Liver (tissue), 9 donors: ENCODE results near the gene FZD1. TPM values are rescaled to one million over a fixed set of nuclear protein-coding genes. Genes with fewer than 3 reads are reported as not detected.

Source experiments
- DNase-seq: peaks from one replicate; pipeline ENCODE4 v3.0.0-alpha.2; 2017; ENCODE audit warnings: low spot score
- H3K27ac ChIP-seq, 2 donors: one replicate each; pipeline ENCODE4 v1.7.0; 2013; ENCODE audit warnings: inconsistent platforms in 2 of 2, low read length in 2 of 2, control low read depth in 1 of 2, low read depth in 1 of 2, mild to moderate bottlenecking in 1 of 2
- H3K27me3 ChIP-seq, 4 donors: one replicate each; pipeline versions ENCODE4 v1.6.1 to v1.7.0; 2013; ENCODE audit warnings: low read length in 3 of 4, inconsistent platforms in 1 of 4, mild to moderate bottlenecking in 1 of 4, moderate library complexity in 1 of 4; ENCODE audit not compliant: control insufficient read depth in 4 of 4, insufficient read depth in 4 of 4
- H3K36me3 ChIP-seq, 4 donors: one replicate each; pipeline versions ENCODE4 v1.6.1 to v1.7.0; 2013; ENCODE audit warnings: low read length in 3 of 4, mild to moderate bottlenecking in 3 of 4, low read depth in 1 of 4, moderate library complexity in 1 of 4; ENCODE audit not compliant: control insufficient read depth in 4 of 4, insufficient read depth in 3 of 4
- H3K4me1 ChIP-seq, 4 donors: one replicate each; pipeline versions ENCODE4 v1.6.1 to v1.7.0; 2013; ENCODE audit warnings: low read length in 3 of 4, mild to moderate bottlenecking in 3 of 4, moderate library complexity in 1 of 4; ENCODE audit not compliant: control insufficient read depth in 4 of 4, insufficient read depth in 4 of 4
- H3K4me3 ChIP-seq, 3 donors: one replicate each; pipeline versions ENCODE4 v1.6.1 to v1.7.0; 2013; ENCODE audit warnings: low read length in 3 of 3, control low read depth in 1 of 3, low read depth in 1 of 3, mild to moderate bottlenecking in 1 of 3
- H3K9ac ChIP-seq, 2 donors: one replicate each; pipeline ENCODE4 v1.7.0; 2013; ENCODE audit warnings: low read length in 2 of 2, mild to moderate bottlenecking in 2 of 2, moderate library complexity in 2 of 2, control low read depth in 1 of 2, low read depth in 1 of 2
- H3K9me3 ChIP-seq, 4 donors: one replicate each; pipeline versions ENCODE4 v1.6.1 to v1.7.0; 2013; ENCODE audit warnings: low read length in 3 of 4; ENCODE audit not compliant: control insufficient read depth in 4 of 4
- EGR1 ChIP-seq, 2 donors: IDR thresholded peaks; 2 replicates each; pipeline ENCODE4 v1.6.1; 2016 to 2018; ENCODE audit warnings: antibody characterized with exemption in 2 of 2, low read depth in 2 of 2
- FOXA1 ChIP-seq: IDR thresholded peaks from 2 replicates; pipeline ENCODE4 v1.6.1; 2016; ENCODE audit warnings: antibody characterized with exemption
- FOXA2 ChIP-seq: IDR thresholded peaks from 2 replicates; pipeline ENCODE4 v1.6.1; 2016; ENCODE audit warnings: antibody characterized with exemption
- GABPA ChIP-seq, 2 donors: IDR thresholded peaks in 1 of 2; conservative IDR thresholded peaks in 1 of 2; 2 replicates each; pipeline ENCODE4 v1.6.1; 2016; ENCODE audit warnings: antibody characterized with exemption in 2 of 2, mild to moderate bottlenecking in 1 of 2, moderate library complexity in 1 of 2
- HNF4A ChIP-seq, 2 donors: conservative IDR thresholded peaks; 2 replicates each; pipeline ENCODE4 v1.6.1; 2016; ENCODE audit warnings: antibody characterized with exemption in 2 of 2, mild to moderate bottlenecking in 2 of 2
- HNF4G ChIP-seq: IDR thresholded peaks from 2 replicates; pipeline ENCODE4 v1.6.1; 2016; ENCODE audit warnings: antibody characterized with exemption
- JUND ChIP-seq, 2 donors: IDR thresholded peaks; 2 replicates each; pipeline ENCODE4 v1.6.1; 2016; ENCODE audit warnings: antibody characterized with exemption in 2 of 2
- NR2F2 ChIP-seq: IDR thresholded peaks from 2 replicates; pipeline ENCODE4 v1.6.1; 2016; ENCODE audit warnings: antibody characterized with exemption
- RAD21 ChIP-seq, 2 donors: IDR thresholded peaks; 2 replicates each; pipeline ENCODE4 v1.6.1; 2016; ENCODE audit warnings: antibody characterized with exemption in 2 of 2, mild to moderate bottlenecking in 2 of 2
- RXRA ChIP-seq, 2 donors: IDR thresholded peaks; 2 replicates each; pipeline ENCODE4 v1.6.1; 2017 to 2018; ENCODE audit warnings: antibody characterized with exemption in 2 of 2, mild to moderate bottlenecking in 1 of 2
- SP1 ChIP-seq: IDR thresholded peaks from 2 replicates; pipeline ENCODE4 v1.6.1; 2018; ENCODE audit warnings: antibody characterized with exemption, mild to moderate bottlenecking
- TAF1 ChIP-seq: conservative IDR thresholded peaks from 2 replicates; pipeline ENCODE4 v1.6.1; 2016; ENCODE audit warnings: antibody characterized with exemption, mild to moderate bottlenecking
- WGBS: extraction: QIAGEN DNeasy Blood & Tissue Kit; methylation state at CpG from one replicate; pipeline ENCODE4 v1.1.7; 2013; 5-methylcytosine and 5-hydroxymethylcytosine counted together
- polyA plus RNA-seq, 2 donors: library from polyadenylated mRNA; stranded (reverse) in 1 of 2; unstranded in 1 of 2; fragments of 200-250 nt in 1 of 2; fragments of >200 nt in 1 of 2; fragmentation: Nextera tagmentation in 1 of 2; extraction: Ambion mirVana in 1 of 2; gene quantifications; one replicate each; pipeline versions ENCODE4 v1.2.1 to v1.2.3, GENCODE V29; 2013 to 2015
- total RNA-seq, 2 donors: library from RNA; depleted of rRNA; stranded (reverse); fragments of >200 nt; gene quantifications; one replicate each; pipeline ENCODE4 v1.2.3, GENCODE V29; 2014
- TF ChIP-seq, protein P1 (sequence below): fragments of 150-350 bp; IDR thresholded peaks from 2 replicates; pipeline ENCODE4 v1.5.1; 2017; ENCODE audit warnings: improper control_type of control experiment, low read depth, low read length; ENCODE audit not compliant: missing input control
- TF ChIP-seq, protein P2 (sequence below): IDR thresholded peaks from 2 replicates; pipeline ENCODE4 v1.6.1; 2016; ENCODE audit warnings: antibody characterized with exemption
- TF ChIP-seq, protein P3 (sequence below): IDR thresholded peaks from 2 replicates; pipeline ENCODE4 v1.6.1; 2016; ENCODE audit warnings: antibody characterized with exemption
- TF ChIP-seq, protein P4 (sequence below): IDR thresholded peaks from 2 replicates; pipeline ENCODE4 v1.6.1; 2016; ENCODE audit warnings: antibody characterized with exemption
- donor health status: healthy.
- donor health status: healthy.
- donor health status: healthy.
- donor health status: healthy.
- donor health status: healthy.

Gene FZD1
- total and polyA plus RNA-seq, 4 donors, result 0.68 to 3.8 (median 2.6) TPM

DNA sequence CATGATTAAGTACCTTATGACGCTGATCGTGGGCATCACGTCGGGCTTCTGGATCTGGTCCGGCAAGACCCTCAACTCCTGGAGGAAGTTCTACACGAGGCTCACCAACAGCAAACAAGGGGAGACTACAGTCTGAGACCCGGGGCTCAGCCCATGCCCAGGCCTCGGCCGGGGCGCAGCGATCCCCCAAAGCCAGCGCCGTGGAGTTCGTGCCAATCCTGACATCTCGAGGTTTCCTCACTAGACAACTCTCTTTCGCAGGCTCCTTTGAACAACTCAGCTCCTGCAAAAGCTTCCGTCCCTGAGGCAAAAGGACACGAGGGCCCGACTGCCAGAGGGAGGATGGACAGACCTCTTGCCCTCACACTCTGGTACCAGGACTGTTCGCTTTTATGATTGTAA is 2.5 kb downstream of the FZD1 start:
- TF ChIP-seq FOXA1 (no peak), RXRA (IDR thresholded peaks at IDR 0.05) (no peak), GABPA (IDR thresholded peaks at IDR 0.05 in 1 of 2, conservative IDR thresholded peaks at IDR 0.05 in 1 of 2) (no peak), HNF4A (conservative IDR thresholded peaks at IDR 0.05) (no peak), FOXA2 (no peak)
- TF ChIP-seq, protein P1, sequence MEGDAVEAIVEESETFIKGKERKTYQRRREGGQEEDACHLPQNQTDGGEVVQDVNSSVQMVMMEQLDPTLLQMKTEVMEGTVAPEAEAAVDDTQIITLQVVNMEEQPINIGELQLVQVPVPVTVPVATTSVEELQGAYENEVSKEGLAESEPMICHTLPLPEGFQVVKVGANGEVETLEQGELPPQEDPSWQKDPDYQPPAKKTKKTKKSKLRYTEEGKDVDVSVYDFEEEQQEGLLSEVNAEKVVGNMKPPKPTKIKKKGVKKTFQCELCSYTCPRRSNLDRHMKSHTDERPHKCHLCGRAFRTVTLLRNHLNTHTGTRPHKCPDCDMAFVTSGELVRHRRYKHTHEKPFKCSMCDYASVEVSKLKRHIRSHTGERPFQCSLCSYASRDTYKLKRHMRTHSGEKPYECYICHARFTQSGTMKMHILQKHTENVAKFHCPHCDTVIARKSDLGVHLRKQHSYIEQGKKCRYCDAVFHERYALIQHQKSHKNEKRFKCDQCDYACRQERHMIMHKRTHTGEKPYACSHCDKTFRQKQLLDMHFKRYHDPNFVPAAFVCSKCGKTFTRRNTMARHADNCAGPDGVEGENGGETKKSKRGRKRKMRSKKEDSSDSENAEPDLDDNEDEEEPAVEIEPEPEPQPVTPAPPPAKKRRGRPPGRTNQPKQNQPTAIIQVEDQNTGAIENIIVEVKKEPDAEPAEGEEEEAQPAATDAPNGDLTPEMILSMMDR, result no peak
- TF ChIP-seq, protein P2, sequence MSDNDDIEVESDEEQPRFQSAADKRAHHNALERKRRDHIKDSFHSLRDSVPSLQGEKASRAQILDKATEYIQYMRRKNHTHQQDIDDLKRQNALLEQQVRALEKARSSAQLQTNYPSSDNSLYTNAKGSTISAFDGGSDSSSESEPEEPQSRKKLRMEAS, result no peak
- 39% methylated on average over 20 of the region's 20 CpGs for WGBS
- Histone ChIP-seq H3K27me3 (no peaks in the 10 kb centered on the region), H3K9ac (no peak overlapping the region), H3K36me3 (no peaks in the 10 kb centered on the region), H3K9me3 (no peaks in the 10 kb centered on the region), H3K4me1 (peaks cover 6 to 25% (median 15%) of the 10 kb centered on the region in 4 donors), H3K27ac (no peak overlapping the region), H3K4me3 (peak overlapping the region in 1 of 3 donors; percentile 95)
- DNase-seq, result no peak

DNA sequence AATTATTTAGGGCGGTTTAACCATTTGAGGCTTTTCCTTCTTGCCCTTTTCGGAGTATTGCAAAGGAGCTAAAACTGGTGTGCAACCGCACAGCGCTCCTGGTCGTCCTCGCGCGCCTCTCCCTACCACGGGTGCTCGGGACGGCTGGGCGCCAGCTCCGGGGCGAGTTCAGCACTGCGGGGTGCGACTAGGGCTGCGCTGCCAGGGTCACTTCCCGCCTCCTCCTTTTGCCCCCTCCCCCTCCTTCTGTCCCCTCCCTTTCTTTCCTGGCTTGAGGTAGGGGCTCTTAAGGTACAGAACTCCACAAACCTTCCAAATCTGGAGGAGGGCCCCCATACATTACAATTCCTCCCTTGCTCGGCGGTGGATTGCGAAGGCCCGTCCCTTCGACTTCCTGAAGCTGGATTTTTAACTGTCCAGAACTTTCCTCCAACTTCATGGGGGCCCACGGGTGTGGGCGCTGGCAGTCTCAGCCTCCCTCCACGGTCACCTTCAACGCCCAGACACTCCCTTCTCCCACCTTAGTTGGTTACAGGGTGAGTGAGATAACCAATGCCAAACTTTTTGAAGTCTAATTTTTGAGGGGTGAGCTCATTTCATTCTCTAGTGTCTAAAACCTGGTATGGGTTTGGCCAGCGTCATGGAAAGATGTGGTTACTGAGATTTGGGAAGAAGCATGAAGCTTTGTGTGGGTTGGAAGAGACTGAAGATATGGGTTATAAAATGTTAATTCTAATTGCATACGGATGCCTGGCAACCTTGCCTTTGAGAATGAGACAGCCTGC is 3.1 kb downstream of the FZD1 start:
- no peak for DNase-seq
- 56% methylated on average over 29 of the region's 29 CpGs for WGBS

DNA sequence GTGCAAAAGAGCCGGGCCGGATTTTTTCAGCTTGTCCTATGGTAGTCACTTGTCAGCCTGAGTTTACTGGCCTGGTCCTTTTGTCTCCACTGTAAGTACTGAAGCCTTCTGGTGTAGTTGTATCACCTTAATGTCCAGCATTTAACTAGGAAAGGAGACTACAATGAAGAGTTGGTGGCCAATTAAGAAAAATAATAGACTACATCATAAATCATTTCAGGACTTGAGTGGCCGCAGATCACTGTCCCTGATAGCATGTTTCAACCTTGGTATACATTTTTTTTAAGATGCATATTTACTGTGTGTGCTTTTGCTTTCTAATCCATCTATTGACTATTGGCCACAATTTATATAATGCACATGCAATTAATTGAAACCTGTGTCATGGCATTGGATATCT is 6.1 kb downstream of the FZD1 start:
- Histone ChIP-seq H3K27ac (no peak overlapping the region), H3K4me3 (no peak overlapping the region), H3K36me3 (no peaks in the 10 kb centered on the region), H3K4me1 (peaks cover 3 to 13% (median 5%) of the 10 kb centered on the region in 4 donors), H3K9me3 (no peaks in the 10 kb centered on the region), H3K27me3 (no peaks in the 10 kb centered on the region), H3K9ac (no peak overlapping the region)
- WGBS, result 89% methylated on average over 3 of the region's 3 CpGs
- DNase-seq, result no peak
- TF ChIP-seq HNF4G (no peak), NR2F2 (no peak), EGR1 (IDR thresholded peaks at IDR 0.05; ENCODE audit: low read depth in 2 of 2) (no peak), SP1 (no peak), JUND (IDR thresholded peaks at IDR 0.05) (no peak), RAD21 (IDR thresholded peaks at IDR 0.05) (no peak), TAF1 (no peak), FOXA1 (no peak), GABPA (IDR thresholded peaks at IDR 0.05 in 1 of 2, conservative IDR thresholded peaks at IDR 0.05 in 1 of 2) (no peak)
- TF ChIP-seq, protein P2, result no peak
- TF ChIP-seq, protein P1, result no peak
- TF ChIP-seq, protein P3, sequence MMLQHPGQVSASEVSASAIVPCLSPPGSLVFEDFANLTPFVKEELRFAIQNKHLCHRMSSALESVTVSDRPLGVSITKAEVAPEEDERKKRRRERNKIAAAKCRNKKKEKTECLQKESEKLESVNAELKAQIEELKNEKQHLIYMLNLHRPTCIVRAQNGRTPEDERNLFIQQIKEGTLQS, result no peak

More for the DNA sequence above, 3.1 kb downstream of the FZD1 start:
- Histone ChIP-seq H3K36me3 (no peaks in the 10 kb centered on the region), H3K27ac (no peak overlapping the region), H3K9me3 (no peaks in the 10 kb centered on the region), H3K9ac (no peak overlapping the region), H3K4me3 (peak overlapping the region in 1 of 3 donors; percentile 12), H3K27me3 (no peaks in the 10 kb centered on the region), H3K4me1 (peaks cover 6 to 25% (median 15%) of the 10 kb centered on the region in 4 donors)
- TF ChIP-seq FOXA1 (no peak), JUND (IDR thresholded peaks at IDR 0.05) (no peak), HNF4A (conservative IDR thresholded peaks at IDR 0.05) (no peak), EGR1 (IDR thresholded peaks at IDR 0.05; ENCODE audit: low read depth in 2 of 2) (no peak), RXRA (IDR thresholded peaks at IDR 0.05) (no peak), TAF1 (no peak), HNF4G (no peak), NR2F2 (no peak)
- TF ChIP-seq, protein P4, sequence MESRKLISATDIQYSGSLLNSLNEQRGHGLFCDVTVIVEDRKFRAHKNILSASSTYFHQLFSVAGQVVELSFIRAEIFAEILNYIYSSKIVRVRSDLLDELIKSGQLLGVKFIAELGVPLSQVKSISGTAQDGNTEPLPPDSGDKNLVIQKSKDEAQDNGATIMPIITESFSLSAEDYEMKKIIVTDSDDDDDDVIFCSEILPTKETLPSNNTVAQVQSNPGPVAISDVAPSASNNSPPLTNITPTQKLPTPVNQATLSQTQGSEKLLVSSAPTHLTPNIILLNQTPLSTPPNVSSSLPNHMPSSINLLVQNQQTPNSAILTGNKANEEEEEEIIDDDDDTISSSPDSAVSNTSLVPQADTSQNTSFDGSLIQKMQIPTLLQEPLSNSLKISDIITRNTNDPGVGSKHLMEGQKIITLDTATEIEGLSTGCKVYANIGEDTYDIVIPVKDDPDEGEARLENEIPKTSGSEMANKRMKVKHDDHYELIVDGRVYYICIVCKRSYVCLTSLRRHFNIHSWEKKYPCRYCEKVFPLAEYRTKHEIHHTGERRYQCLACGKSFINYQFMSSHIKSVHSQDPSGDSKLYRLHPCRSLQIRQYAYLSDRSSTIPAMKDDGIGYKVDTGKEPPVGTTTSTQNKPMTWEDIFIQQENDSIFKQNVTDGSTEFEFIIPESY, result no peak
